ENCODE measurements around the gene OR4N2. TPM values are rescaled to one million over a fixed set of nuclear protein-coding genes. Genes with fewer than 3 reads are reported as not detected.
"Not testable (repeated sequence)": the region's sequence is repeated elsewhere in the genome, so short reads cannot be mapped to it uniquely, and the experiment has no call there.

Gene OR4N2
- total and polyA plus RNA-seq, 2 experiments from 2014 or later: not detected

DNA sequence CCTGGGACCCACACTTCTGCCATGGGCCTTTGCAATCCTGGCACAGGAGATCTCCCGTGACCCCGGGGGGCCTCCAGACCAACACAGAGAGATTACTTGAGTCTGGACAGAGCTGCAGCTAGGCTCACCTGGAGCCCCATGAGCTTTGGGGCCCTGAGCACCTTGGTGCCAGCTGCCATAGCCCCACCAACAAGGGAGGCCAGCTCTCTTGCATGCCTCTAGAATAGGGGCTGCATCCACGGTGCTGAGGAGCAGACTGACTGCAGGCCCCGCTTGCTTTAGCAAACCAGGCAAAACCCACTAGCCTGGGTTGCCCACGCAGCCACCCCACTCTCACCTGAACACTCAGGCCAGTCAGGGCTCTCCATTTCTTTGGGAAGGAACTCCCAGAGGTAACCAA lies 3.7 kb upstream of the OR4N2 start:
- Histone ChIP-seq H3K79me2 (ENCODE audit: insufficient read depth) (no peaks in the 10 kb centered on the region), H3K9ac (no peak overlapping the region), H4K20me1 (ENCODE audit: insufficient read depth) (no peaks in the 10 kb centered on the region), H3F3A (ENCODE audit: insufficient read depth) (no peaks in the 10 kb centered on the region), H3K9me2 (ENCODE audit: insufficient read depth) (no peaks in the 10 kb centered on the region), H3K27me3 (replicated peaks; ENCODE audit: insufficient read depth) (no peaks in the 10 kb centered on the region), H3K4me3 (no peak overlapping the region), H3K36me3 (ENCODE audit: low read depth) (no peaks in the 10 kb centered on the region), H3K9me3 (ENCODE audit: low read depth) (no peaks in the 10 kb centered on the region), H2AFZ (no peak overlapping the region), H3K27ac (no peak overlapping the region), H3K4me1 (ENCODE audit: insufficient read depth) (no peaks in the 10 kb centered on the region), H3K4me2 (ENCODE audit: unreplicated experiment) (no peak overlapping the region)
- 33 to 38% methylated on average over 5 of the region's 5 CpGs for WGBS, 2 experiments (ENCODE audit: low coverage in 1 of 2, low lambda C conversion rate in 2 of 2, missing lambda C conversion rate in 2 of 2)
- DNase-seq: no peak
- TF ChIP-seq EZH2phosphoT487 (IDR thresholded peaks at IDR 0.05; ENCODE audit: insufficient read depth, low read depth) (no peak), EZH2 (IDR thresholded peaks at IDR 0.05; ENCODE audit: insufficient read depth, poor library complexity, severe bottlenecking) (no peak)
- in situ Hi-C loops (cut with MboI): no loop called here

- no peak overlapping the region for H3K4me3 ChIP-seq
- H3K27ac ChIP-seq: no peak overlapping the region
- in situ Hi-C loops (cut with MboI): no loop called here
- no peaks in the 10 kb centered on the region for H3K27me3 ChIP-seq (replicated peaks; ENCODE audit: insufficient read depth)
- TF ChIP-seq EZH2phosphoT487 (IDR thresholded peaks at IDR 0.05; ENCODE audit: insufficient read depth, low read depth) (no peak), EZH2 (IDR thresholded peaks at IDR 0.05; ENCODE audit: insufficient read depth, poor library complexity, severe bottlenecking) (no peak)
- H3F3A ChIP-seq (ENCODE audit: insufficient read depth): no peaks in the 10 kb centered on the region
- H3K36me3 ChIP-seq (ENCODE audit: low read depth): no peaks in the 10 kb centered on the region
- H3K4me2 ChIP-seq (ENCODE audit: unreplicated experiment): no peak overlapping the region
- no peak overlapping the region for H2AFZ ChIP-seq
- WGBS, 2 experiments (ENCODE audit: low coverage in 1 of 2, low lambda C conversion rate in 2 of 2, missing lambda C conversion rate in 2 of 2): 41% methylated on average over 17 of the region's 17 CpGs
- no peak overlapping the region for H3K9ac ChIP-seq
- H4K20me1 ChIP-seq (ENCODE audit: insufficient read depth): no peaks in the 10 kb centered on the region
- no peaks in the 10 kb centered on the region for H3K9me3 ChIP-seq (ENCODE audit: low read depth)
- no peaks in the 10 kb centered on the region for H3K9me2 ChIP-seq (ENCODE audit: insufficient read depth)
- DNase-seq: no peak
- no peaks in the 10 kb centered on the region for H3K79me2 ChIP-seq (ENCODE audit: insufficient read depth)
- H3K4me1 ChIP-seq (ENCODE audit: insufficient read depth): no peaks in the 10 kb centered on the region
Observed at GRCh38 chr14:19800282-19801117, 3.1 kb upstream of the OR4N2 start.

- no peaks in the 10 kb centered on the region for H3K9me3 ChIP-seq (ENCODE audit: low read depth)
- in situ Hi-C loops (cut with MboI): no loop called here
- no peak overlapping the region for H3K27ac ChIP-seq
- no peaks in the 10 kb centered on the region for H3F3A ChIP-seq (ENCODE audit: insufficient read depth)
- H3K4me2 ChIP-seq (ENCODE audit: unreplicated experiment): no peak overlapping the region
- TF ChIP-seq EZH2 (IDR thresholded peaks at IDR 0.05; ENCODE audit: insufficient read depth, poor library complexity, severe bottlenecking): no peak
- H3K4me1 ChIP-seq (ENCODE audit: insufficient read depth): no peaks in the 10 kb centered on the region
- H3K9me2 ChIP-seq (ENCODE audit: insufficient read depth): no peaks in the 10 kb centered on the region
- 41 to 44% methylated on average over 13 of the region's 13 CpGs for WGBS, 2 experiments (ENCODE audit: low coverage in 1 of 2, low lambda C conversion rate in 2 of 2, missing lambda C conversion rate in 2 of 2)
- H3K4me3 ChIP-seq: no peak overlapping the region
- no peaks in the 10 kb centered on the region for H3K79me2 ChIP-seq (ENCODE audit: insufficient read depth)
- H3K36me3 ChIP-seq (ENCODE audit: low read depth): no peaks in the 10 kb centered on the region
- no peaks in the 10 kb centered on the region for H4K20me1 ChIP-seq (ENCODE audit: insufficient read depth)
- no peak for DNase-seq
- H2AFZ ChIP-seq: no peak overlapping the region
- no peak overlapping the region for H3K9ac ChIP-seq
- H3K27me3 ChIP-seq (replicated peaks; ENCODE audit: insufficient read depth): no peaks in the 10 kb centered on the region
Observed at GRCh38 chr14:19801118-19801464, 2.5 kb upstream of the OR4N2 start.

GRCh38 chr14:19813171-19813920 lies 9.8 kb downstream of the OR4N2 start:
- 7 to 8% methylated on average over 4 of the region's 4 CpGs for WGBS, 2 experiments (ENCODE audit: low coverage in 1 of 2, low lambda C conversion rate in 2 of 2, missing lambda C conversion rate in 2 of 2)
- H3K9ac ChIP-seq; H3F3A ChIP-seq (ENCODE audit: insufficient read depth); H3K79me2 ChIP-seq (ENCODE audit: insufficient read depth); H3K27ac ChIP-seq; H3K27me3 ChIP-seq (replicated peaks; ENCODE audit: insufficient read depth); DNase-seq; H3K4me3 ChIP-seq; H2AFZ ChIP-seq; H3K4me2 ChIP-seq (ENCODE audit: unreplicated experiment); H3K9me3 ChIP-seq (ENCODE audit: low read depth); H3K4me1 ChIP-seq (ENCODE audit: insufficient read depth); H3K36me3 ChIP-seq (ENCODE audit: low read depth); H4K20me1 ChIP-seq (ENCODE audit: insufficient read depth); H3K9me2 ChIP-seq (ENCODE audit: insufficient read depth); in situ Hi-C loops (cut with MboI): not testable (repeated sequence)

- H3K9me2 ChIP-seq (ENCODE audit: insufficient read depth); H3K4me2 ChIP-seq (ENCODE audit: unreplicated experiment); H3K36me3 ChIP-seq (ENCODE audit: low read depth); H3K4me3 ChIP-seq; H3K9ac ChIP-seq; H3K27ac ChIP-seq; H3K4me1 ChIP-seq (ENCODE audit: insufficient read depth); DNase-seq; H2AFZ ChIP-seq; H3K27me3 ChIP-seq (replicated peaks; ENCODE audit: insufficient read depth); H3K9me3 ChIP-seq (ENCODE audit: low read depth); H4K20me1 ChIP-seq (ENCODE audit: insufficient read depth); H3K79me2 ChIP-seq (ENCODE audit: insufficient read depth); H3F3A ChIP-seq (ENCODE audit: insufficient read depth); in situ Hi-C loops (cut with MboI): not testable (repeated sequence)
- 13 to 19% methylated on average over 1 of the region's 1 CpG for WGBS, 2 experiments (ENCODE audit: low coverage in 1 of 2, low lambda C conversion rate in 2 of 2, missing lambda C conversion rate in 2 of 2)
Observed at GRCh38 chr14:19819879-19820278, 16.3 kb downstream of the OR4N2 start.

GRCh38 chr14:19821016-19821415 lies 17.4 kb downstream of the OR4N2 start:
- WGBS, 2 experiments (ENCODE audit: low coverage in 1 of 2, low lambda C conversion rate in 2 of 2, missing lambda C conversion rate in 2 of 2): 19 to 29% methylated on average over 6 of the region's 6 CpGs

More at GRCh38 chr14:19821016-19821415, 17.4 kb downstream of the OR4N2 start:
- H3K27ac ChIP-seq; H3K4me2 ChIP-seq (ENCODE audit: unreplicated experiment); H3K9me2 ChIP-seq (ENCODE audit: insufficient read depth); H4K20me1 ChIP-seq (ENCODE audit: insufficient read depth); H3K9ac ChIP-seq; DNase-seq; H3K4me1 ChIP-seq (ENCODE audit: insufficient read depth); in situ Hi-C loops (cut with MboI); H3K36me3 ChIP-seq (ENCODE audit: low read depth); H3K4me3 ChIP-seq; H2AFZ ChIP-seq; H3K9me3 ChIP-seq (ENCODE audit: low read depth); H3F3A ChIP-seq (ENCODE audit: insufficient read depth); H3K27me3 ChIP-seq (replicated peaks; ENCODE audit: insufficient read depth); H3K79me2 ChIP-seq (ENCODE audit: insufficient read depth): not testable (repeated sequence)
